Transverse colon (tissue), 4 donors: ENCODE data around the gene TMED8.

Experiments used
- EP300 ChIP-seq: sonication (generic); formaldehyde crosslinking; IDR thresholded peaks from one replicate; pipeline ENCODE4 v1.6.1; 2017; ENCODE audit warnings: antibody characterized with exemption, low read depth
- POLR2AphosphoS5 ChIP-seq, 3 donors: sonication (generic); formaldehyde crosslinking; IDR thresholded peaks; one replicate each; pipeline ENCODE4 v1.6.1; 2016; ENCODE audit warnings: antibody characterized with exemption in 3 of 3
- TF ChIP-seq, protein P1 (sequence below), 5 experiments: fragments of 200-600 bp in 3 of 5; fragments of 450-650 bp in 2 of 5; sonication (generic) in 3 of 5; IDR thresholded peaks; 1 replicate in 2 of 5; 2 replicates in 3 of 5; pipeline ENCODE4 v1.5.1; 2016 to 2017; ENCODE audit warnings: antibody characterized with exemption in 5 of 5, inconsistent platforms in 3 of 5, mild to moderate bottlenecking in 2 of 5, moderate library complexity in 1 of 5

DNA sequence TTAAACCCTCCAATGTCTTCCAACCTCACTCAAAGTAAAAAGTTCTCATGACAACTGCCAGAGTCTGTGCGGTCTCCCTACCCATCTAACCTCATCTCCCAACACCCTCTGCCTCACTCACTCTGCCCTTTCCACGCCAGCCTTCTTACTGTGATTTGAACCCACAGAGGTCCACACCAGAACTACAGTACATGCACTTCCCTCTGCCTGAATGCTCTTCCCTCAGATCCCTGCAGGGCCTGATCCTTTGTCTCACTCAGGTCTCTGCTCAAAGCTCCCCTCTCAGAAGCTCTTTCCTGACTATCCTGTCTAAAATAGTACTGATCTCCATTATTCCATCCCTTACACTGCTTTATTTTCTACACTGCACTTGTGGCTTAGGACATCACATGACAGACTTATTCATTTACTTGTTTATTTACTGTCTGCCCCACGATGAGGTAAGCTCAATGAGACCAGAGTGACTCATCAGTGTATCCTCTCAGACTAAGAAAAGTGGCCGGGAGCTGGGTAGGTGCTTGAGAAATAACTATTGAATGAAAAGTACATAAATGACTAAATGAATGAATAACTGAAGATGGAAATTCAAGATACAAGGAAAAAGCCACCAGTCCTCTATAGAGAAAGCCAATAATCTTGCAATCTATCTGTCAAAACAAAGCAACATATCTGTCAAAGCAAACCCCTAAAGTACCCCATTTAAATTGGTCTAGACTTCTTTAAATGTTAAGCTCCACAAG lies 73.3 kb downstream of the TMED8 start:
- TF ChIP-seq, protein P1, sequence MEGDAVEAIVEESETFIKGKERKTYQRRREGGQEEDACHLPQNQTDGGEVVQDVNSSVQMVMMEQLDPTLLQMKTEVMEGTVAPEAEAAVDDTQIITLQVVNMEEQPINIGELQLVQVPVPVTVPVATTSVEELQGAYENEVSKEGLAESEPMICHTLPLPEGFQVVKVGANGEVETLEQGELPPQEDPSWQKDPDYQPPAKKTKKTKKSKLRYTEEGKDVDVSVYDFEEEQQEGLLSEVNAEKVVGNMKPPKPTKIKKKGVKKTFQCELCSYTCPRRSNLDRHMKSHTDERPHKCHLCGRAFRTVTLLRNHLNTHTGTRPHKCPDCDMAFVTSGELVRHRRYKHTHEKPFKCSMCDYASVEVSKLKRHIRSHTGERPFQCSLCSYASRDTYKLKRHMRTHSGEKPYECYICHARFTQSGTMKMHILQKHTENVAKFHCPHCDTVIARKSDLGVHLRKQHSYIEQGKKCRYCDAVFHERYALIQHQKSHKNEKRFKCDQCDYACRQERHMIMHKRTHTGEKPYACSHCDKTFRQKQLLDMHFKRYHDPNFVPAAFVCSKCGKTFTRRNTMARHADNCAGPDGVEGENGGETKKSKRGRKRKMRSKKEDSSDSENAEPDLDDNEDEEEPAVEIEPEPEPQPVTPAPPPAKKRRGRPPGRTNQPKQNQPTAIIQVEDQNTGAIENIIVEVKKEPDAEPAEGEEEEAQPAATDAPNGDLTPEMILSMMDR (IDR thresholded peaks at IDR 0.05) = no peak
- TF ChIP-seq POLR2AphosphoS5 (IDR thresholded peaks at IDR 0.05) (peak in 1 of 3 donors; percentile 19), EP300 (no peak)
